GM21619 (cell line): Measurements from ENCODE around the gene ORMDL3.

ENCODE experiments used
- ATAC-seq: cut with Tn5 transposase; IDR thresholded peaks from one replicate; pipeline ENCODE4 v1.9.1; 2021; ENCODE audit not compliant: unreplicated experiment

Gene ORMDL3

GRCh38 chr17:39927101-39927928 is at the start of gene ORMDL3, which contains the start of gene LRRC3C:
ORMDL3 (minus strand) TSS chr17:39927601; CDS start chr17:39924203, 3,398 bp downstream.
LRRC3C (plus strand) TSS chr17:39927732; CDS start chr17:39941524, 13,792 bp downstream.
- peak; percentile 68 for ATAC-seq

DNA sequence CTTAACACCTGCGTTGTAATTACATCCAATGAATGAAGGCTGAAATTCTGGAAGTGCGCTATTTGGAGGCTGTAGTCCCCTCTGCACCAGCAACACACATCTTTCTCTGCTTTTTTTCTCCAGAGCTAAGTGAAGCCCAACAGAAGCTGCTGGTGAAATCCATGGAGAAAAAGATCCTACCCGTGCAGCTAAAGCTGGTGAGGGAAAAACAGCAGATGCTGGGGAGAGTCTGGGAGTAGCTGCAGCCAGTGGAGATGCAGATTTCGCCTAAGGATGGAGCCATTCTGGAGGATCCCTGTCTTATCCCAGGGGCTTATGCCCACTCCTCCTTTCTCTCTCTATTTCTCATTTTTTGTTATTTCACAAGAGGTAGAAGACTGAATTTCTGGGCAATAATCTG is 48.4 kb upstream of the ORMDL3 start:
- no peak for ATAC-seq

DNA sequence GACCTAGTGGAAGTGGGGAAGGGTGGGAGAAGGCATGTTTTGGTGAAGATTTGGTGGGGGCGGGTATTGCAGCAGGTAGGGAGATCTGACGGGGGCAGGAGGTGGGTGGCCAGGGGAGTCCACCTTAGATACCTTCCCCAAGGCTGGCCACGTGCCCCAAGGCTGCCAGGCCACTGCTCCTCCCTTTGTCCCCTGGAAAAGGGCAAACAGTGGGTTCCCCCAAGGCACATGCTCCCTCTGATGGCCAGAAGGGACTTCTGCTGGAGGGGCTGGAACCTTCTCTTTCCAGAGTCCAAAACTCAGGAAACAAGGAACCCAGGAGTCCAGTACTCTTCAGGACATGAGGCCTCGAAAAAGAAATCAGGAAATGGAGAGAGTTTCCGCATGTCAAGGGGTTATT is 47.0 kb upstream of the ORMDL3 start:
- no peak for ATAC-seq

DNA sequence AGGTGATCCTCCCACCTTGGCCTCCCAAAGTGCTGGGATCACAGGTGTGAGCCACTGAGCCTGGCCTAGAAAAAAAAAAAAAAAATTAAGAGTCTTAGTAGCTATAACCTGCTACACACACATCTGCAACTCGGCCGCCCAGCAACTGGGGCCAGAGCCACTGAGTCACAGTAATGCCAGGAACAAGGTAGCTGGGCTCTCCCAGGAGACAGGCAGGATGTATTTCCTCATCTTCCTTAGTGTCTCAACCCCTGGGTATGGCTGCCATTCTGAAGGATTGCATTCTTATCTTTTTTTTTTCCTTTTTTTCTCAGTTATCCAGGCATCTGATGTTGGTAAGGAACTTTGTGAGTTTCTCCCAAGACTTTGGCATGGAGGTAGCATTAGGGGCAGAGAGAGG is 46.1 kb upstream of the ORMDL3 start:
- no peak for ATAC-seq

- ATAC-seq: no peak
Observed at GRCh38 chr17:39972271-39972670, 44.9 kb upstream of the ORMDL3 start.

- no peak for ATAC-seq
Observed at GRCh38 chr17:39971076-39971603, 43.7 kb upstream of the ORMDL3 start.

DNA sequence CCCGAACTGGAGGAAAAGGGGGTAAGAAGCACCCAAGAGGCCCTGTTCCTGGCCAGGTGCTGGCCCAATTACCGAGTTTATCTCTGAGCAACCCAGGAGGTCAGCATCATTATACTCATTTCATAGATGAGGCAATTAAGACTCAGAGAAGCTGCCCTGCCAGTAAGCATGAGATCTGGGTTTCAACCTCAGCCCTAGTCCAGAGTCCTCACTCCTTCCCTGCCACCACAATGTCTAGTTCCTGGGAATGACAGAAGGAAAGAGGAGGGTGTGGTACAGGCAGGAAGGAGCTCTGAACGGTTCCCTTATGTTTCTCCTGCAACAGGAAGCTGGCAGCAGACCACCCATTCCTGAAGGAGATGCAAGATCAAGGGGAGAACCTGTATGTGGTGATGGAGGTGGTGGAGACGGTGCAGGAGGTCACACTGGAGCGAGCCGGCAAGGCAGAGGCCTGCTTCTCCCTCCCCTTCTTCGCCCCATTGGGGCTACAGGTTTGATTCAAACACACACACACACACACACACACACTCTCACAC is 42.8 kb upstream of the ORMDL3 start:
- no peak for ATAC-seq

DNA sequence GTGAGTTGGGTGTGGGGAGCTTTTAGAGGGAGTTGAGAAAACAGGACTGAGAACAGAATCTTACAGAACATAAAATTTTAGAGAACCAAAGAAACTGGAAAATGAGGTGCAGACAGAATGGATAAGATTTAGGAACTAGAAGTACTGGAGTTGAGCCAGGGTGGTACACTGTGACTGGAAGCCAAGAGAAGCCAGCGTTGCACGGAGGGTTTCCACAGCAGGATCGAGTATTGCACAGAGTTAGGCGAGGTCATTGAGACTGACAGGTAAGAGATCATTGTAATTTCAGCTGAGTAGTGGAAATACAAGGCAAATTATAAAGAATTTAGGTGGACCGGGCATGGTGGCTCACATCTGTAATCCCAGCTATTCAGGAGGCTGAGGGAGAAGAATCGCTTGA is 42.0 kb upstream of the ORMDL3 start:
- ATAC-seq: no peak

DNA sequence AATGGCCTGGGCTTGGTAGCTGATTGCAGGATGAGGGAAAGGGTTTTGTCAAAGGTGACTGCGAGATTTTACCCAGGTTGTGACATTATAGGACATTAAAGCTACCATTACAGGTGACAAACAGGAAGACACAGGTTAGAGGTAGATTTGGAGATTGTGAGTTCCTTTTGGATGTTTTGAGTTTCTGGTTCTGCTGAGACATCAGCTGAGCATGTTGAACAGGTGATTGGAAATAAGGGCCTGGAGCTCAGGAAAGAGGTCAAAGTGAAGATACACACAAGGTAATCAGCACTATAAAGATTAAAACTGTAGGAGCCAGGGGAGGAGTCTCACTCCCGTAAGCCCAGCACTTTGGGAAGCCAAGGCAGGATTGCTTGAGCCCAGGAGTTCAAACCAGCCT is 41.4 kb upstream of the ORMDL3 start:
- no peak for ATAC-seq

GRCh38 chr17:39966771-39967170 is 39.4 kb upstream of the ORMDL3 start:
- ATAC-seq: no peak

DNA sequence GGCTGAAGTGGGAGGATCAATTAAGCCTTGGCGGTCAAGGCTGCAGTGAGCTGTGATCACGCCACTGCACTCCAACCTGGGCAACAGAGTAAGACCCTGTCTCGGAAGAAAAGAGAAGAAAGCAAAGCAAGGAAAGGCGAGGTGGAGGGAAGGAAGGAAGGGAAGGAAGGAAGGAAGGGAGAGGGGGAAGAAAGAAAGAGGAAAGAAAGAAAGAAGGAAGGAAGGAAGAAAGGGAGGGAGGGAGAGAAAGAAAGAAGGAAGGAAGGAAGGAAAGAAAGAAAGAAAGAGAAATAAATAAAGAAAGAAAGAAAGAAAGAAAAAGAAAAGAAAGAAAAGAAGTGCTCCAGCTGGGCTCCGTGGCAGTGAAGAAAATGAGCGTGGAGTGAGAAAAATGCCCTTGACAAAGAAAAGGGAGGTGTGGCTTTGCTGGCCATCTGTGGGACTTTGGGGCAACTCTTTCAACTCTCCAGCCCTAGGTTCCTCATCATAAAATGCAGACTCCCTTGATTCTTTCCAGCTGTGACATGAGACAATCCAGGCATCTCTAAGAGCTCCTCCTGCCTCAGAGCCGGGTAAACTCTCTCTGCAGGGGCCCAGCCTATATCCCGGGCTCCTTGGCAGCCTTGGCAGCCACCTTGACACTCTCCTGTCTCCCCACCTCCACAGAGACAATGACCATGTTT is 37.8 kb upstream of the ORMDL3 start:
- ATAC-seq: no peak

- ATAC-seq: no peak
Observed at GRCh38 chr17:39963829-39964228, 36.4 kb upstream of the ORMDL3 start.

DNA sequence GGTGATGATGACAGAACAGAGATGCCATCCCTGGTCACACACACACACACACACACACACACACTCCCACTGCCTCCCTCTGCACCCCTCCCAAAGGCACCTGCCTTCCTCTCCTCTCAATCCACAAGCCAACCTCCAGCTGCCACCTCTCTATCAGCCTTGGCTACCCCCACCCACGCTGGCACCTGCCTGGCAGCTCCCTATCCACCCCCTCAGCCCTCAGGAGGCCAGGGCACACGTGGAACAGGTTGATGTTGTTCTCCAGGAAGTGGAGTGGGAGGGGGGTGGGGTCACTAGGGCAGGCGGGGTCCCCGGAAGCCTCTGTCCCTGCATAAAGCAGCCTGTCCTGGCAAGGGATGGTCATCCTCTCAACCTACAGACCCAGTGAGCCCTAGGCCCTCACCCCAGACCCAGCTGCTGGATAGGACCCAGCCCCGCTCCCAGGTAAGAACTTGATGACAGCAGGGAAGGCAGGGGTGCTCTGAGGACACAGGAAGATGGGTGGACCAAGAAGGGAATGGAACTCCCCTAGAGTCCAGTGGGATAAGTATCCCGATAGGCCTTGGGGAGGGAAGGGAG is 35.3 kb upstream of the ORMDL3 start, which contains the start of gene GSDMA:
Gene GSDMA (plus strand): TSS at position 363 of the 579 bp plus-strand sequence. CDS start 2,684 bp downstream, outside the sequence.
- no peak for ATAC-seq

GRCh38 chr17:39960524-39961041 is 33.2 kb upstream of the ORMDL3 start:
- ATAC-seq: no peak

GRCh38 chr17:39955726-39956225 is 28.4 kb upstream of the ORMDL3 start:
- no peak for ATAC-seq

- ATAC-seq: no peak
Observed at GRCh38 chr17:39954876-39955275, 27.5 kb upstream of the ORMDL3 start.

- ATAC-seq: no peak
Observed at GRCh38 chr17:39953471-39953888, 26.1 kb upstream of the ORMDL3 start.

- ATAC-seq: peak; percentile 70
Observed at GRCh38 chr17:39952680-39953470, 25.5 kb upstream of the ORMDL3 start.

DNA sequence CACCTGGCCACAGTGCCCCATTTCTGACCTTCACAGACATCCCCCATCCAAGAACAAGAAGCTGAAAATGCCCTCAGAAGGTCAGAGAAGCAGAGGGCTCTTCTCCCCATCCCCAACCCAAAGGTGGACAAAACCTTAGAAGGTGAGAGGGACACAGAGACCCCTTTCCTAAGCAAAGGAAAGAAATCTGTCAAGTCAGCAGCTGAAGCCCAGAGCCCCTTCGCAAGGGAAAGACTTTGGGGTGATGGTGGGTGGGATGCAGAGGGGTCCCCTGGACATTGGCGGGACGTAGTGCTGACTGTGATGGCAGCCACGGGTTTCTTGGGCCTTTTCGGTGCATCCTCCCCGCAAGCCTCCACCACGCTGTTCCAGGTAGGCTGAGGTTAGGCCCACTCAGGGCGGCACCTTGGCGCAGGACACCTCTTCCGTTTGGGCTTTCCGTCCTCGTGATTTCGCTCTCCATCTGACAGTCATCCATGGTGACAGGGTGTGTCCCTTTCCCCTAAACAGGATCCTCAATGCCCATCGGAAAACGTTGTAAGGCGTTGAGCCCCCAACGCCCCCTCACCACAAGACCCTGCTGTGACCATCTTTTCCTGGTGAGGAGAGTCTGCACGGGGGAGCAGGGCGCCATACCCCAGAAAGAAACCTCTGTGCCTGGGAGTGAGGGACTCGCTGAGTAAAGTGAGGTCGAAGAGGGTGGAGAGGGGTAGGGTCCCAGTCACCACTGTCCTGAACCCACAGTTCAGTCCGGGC is 24.7 kb upstream of the ORMDL3 start:
- ATAC-seq: no peak
